VCaP (cell line): ENCODE data around the gene DYNC2LI1.

ENCODE experiments used
- H3K27ac ChIP-seq: fragments of 450-650 bp; 2 replicates; pipeline ENCODE4 v1.5.1; 2017
- CTCF ChIP-seq: fragments of 450-650 bp; conservative IDR thresholded peaks from 2 replicates; pipeline ENCODE4 v1.5.1; 2017; ENCODE audit warnings: mild to moderate bottlenecking, moderate library complexity

The DYNC2LI1 gene

GRCh38 chr2:43787895-43788294, 14.1 kb downstream of the DYNC2LI1 start:
- no peak for TF ChIP-seq CTCF
- H3K27ac ChIP-seq, result no peak overlapping the region

- TF ChIP-seq CTCF, result no peak
- H3K27ac ChIP-seq, result no peak overlapping the region
Measured at GRCh38 chr2:43788646-43789045, 14.8 kb downstream of the DYNC2LI1 start.

GRCh38 chr2:43790147-43790546, 16.3 kb downstream of the DYNC2LI1 start:
- no peak for TF ChIP-seq CTCF
- no peak overlapping the region for H3K27ac ChIP-seq

- no peak for TF ChIP-seq CTCF
- no peak overlapping the region for H3K27ac ChIP-seq
Measured at GRCh38 chr2:43791035-43791765, 17.4 kb downstream of the DYNC2LI1 start.

- TF ChIP-seq CTCF, result no peak
- H3K27ac ChIP-seq, result no peak overlapping the region
Measured at GRCh38 chr2:43792653-43793052, 18.8 kb downstream of the DYNC2LI1 start.

GRCh38 chr2:43794956-43795355, 21.1 kb downstream of the DYNC2LI1 start:
- TF ChIP-seq CTCF, result no peak
- no peak overlapping the region for H3K27ac ChIP-seq

GRCh38 chr2:43796206-43796605, 22.4 kb downstream of the DYNC2LI1 start:
- no peak for TF ChIP-seq CTCF
- H3K27ac ChIP-seq, result no peak overlapping the region
